ENCODE data around the gene CDHR2.

The CDHR2 gene, protein sequence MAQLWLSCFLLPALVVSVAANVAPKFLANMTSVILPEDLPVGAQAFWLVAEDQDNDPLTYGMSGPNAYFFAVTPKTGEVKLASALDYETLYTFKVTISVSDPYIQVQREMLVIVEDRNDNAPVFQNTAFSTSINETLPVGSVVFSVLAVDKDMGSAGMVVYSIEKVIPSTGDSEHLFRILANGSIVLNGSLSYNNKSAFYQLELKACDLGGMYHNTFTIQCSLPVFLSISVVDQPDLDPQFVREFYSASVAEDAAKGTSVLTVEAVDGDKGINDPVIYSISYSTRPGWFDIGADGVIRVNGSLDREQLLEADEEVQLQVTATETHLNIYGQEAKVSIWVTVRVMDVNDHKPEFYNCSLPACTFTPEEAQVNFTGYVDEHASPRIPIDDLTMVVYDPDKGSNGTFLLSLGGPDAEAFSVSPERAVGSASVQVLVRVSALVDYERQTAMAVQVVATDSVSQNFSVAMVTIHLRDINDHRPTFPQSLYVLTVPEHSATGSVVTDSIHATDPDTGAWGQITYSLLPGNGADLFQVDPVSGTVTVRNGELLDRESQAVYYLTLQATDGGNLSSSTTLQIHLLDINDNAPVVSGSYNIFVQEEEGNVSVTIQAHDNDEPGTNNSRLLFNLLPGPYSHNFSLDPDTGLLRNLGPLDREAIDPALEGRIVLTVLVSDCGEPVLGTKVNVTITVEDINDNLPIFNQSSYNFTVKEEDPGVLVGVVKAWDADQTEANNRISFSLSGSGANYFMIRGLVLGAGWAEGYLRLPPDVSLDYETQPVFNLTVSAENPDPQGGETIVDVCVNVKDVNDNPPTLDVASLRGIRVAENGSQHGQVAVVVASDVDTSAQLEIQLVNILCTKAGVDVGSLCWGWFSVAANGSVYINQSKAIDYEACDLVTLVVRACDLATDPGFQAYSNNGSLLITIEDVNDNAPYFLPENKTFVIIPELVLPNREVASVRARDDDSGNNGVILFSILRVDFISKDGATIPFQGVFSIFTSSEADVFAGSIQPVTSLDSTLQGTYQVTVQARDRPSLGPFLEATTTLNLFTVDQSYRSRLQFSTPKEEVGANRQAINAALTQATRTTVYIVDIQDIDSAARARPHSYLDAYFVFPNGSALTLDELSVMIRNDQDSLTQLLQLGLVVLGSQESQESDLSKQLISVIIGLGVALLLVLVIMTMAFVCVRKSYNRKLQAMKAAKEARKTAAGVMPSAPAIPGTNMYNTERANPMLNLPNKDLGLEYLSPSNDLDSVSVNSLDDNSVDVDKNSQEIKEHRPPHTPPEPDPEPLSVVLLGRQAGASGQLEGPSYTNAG (N-terminal part only)

DNA sequence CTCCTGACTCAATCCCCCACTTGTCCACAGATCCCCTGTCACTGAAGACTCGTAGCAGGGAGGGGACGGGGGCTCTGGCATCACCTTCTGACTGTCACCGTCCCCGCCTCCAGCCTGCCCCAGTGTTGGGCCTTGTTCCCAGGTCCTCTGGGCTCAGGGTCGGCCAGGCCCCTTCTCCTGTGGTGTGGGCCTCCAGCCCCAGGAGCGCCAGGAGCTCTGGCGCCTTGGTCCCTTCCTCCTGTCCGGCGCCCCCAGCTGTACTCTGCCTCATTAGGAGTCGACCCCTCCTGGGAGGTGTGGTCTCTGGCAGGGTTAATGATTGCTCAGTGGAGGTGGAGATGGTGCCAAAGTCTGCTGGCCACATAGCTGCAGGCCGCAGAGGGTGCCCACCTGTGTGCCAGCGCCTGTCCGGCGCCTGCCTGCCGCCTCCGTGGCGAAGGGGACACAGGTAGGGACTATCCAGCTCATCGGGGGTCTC is at the start of gene CDHR2:
CDHR2 (plus strand) TSS at position 376 of the 478 bp plus-strand sequence. CDS start 16,011 bp downstream, outside the sequence.
- DNase-seq (ENCODE audit: low read depth): no peak

DNA sequence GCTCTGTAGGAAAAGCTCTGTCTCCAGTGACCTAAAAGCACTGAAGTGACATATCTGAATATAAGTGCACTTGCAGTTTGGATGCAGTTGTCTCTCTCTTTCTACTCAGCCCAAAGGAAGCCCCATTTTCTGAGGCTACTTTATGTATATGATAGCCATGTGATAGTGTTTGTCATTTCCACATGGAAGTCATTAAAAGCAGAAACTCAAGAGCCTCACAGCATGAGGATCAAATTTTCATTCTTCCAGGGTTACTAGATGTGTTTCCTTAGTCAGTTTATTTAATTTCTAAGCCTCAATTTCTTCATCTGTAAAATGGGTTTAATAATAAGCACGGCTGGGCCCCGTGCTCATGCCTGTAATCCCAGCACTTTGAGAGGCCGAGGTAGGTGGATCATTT is 48.6 kb upstream of the CDHR2 start:
- DNase-seq (ENCODE audit: low read depth): no peak

DNA sequence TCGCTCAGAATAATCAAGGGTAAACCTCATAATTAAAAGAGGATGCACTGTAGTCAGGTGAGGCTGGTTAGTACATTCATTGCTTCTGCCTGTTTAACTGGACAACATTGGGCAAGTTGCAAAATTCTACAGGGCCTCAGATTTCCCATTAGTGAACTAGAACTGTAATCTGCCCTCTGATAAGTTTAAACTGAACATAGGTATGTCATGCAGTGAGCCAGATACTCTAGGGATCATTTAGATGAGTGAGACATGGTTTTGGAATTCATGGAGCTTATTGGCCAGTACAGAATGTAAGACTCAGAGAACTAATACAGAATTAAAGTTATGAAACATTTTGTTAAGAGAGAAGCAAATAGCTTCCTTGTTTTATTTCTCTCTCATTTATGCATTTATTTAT is 47.8 kb upstream of the CDHR2 start:
- DNase-seq (ENCODE audit: low read depth): no peak

DNA sequence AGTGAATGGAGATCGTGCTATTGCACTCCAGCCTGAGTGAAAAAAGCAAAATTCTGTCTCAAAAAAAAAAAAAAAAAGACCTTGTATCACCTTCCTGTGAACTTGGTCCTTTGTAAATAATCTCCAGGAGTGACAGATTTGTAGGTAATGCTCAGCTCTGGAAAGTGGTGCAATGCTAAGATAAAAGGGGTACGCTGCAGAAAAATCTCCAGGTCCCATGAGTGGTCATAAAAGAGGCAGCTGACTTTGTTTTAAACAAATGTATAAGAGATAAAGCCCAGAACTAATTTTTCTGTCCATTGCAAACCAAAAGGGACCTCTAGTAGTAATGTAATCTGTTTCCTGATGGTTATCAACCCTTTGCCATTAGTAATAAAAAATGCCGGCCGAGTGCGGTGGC is 45.6 kb upstream of the CDHR2 start:
- DNase-seq (ENCODE audit: low read depth): no peak

DNA sequence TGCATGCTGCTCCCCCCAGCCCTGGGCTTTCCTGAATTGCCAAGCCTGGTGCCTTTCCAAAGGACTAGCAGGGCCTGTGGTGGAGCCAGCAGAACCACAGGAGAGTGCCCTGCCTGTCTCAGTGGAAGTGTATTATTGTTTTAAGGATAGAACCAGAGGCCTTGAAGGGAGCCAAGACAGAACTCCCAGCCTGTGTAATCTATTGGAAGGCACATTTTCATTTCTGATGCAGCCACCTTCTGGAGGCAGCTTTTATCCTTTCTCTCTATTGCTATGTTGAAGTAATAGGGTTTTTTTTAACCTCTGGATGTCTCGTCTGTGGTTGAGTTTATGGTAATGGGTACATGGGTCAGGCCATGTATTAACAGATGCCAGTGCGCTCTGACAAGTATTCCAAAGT is 41.2 kb upstream of the CDHR2 start:
- DNase-seq (ENCODE audit: low read depth): no peak

DNA sequence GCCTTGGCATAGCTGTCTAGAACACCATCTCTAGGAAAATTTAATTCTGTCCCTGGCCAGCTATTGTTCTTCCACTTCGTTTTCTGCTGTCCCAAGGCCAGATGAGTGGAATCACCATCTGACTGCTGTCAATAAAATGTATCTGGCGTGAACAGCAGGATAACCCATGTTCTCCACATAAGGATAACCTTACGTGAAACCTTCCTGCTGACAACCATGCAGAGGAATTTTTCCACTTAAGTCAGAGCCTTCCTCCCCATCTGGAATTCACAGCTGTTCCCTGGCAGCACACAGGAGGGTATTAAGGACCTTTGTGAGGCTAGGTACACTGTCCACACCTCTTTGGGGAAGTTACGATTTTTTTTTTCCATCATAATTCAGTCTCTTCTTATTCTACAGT is 40.5 kb upstream of the CDHR2 start:
- no peak for DNase-seq (ENCODE audit: low read depth)

DNA sequence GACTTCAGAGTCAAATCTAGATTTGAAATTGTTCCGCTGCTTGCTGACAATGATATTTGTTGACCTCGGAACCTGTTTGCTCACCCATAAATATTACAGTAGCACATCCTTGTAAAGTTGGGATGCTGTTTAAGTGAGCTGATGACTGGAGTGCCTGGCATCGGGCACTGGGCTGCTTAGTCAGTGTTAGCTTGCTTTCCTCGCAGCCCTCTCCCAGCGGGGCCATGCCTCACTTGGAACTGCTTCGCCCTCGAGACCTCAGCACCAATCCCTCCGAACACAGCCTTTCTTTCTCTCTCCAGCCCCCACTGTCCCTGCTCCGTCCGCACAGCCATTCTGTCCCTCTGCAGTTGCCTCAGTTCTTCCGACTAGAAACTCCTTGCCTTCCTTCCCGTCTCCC is 35.4 kb upstream of the CDHR2 start:
- no peak for DNase-seq (ENCODE audit: low read depth)

DNA sequence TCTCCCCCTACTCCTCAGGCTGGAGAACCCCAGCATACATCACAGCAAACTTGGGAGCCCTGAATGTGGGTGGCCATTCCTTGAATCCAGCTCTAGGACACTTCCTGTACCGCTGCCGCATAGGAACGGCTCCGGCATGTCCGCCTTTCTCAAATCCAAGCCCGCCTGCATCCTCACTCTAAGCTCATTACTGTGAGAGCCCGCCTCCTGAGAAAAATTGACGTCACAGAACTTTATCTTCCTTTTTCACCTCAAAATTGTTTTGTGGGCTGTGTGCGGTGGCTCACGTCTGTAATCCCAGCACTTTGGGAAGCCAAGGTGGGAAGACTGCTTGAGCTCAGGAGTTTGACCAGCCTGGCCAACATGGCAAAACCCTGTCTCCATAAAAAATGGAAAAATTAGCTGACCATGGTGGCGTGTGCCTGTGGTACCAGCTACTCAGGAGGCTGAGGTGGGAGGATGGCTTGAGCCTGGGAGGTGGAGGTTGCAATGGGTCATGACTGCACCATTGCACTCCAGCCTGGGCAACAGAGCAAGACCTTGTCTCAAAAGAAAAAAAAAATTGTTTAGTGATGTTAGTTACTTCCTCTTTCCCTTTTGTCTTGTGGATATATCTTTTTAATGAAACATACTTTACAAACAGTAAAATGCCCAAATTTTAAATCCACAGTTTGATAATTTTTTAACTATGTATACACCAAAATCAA is 34.7 kb upstream of the CDHR2 start:
- DNase-seq (ENCODE audit: low read depth): no peak

DNA sequence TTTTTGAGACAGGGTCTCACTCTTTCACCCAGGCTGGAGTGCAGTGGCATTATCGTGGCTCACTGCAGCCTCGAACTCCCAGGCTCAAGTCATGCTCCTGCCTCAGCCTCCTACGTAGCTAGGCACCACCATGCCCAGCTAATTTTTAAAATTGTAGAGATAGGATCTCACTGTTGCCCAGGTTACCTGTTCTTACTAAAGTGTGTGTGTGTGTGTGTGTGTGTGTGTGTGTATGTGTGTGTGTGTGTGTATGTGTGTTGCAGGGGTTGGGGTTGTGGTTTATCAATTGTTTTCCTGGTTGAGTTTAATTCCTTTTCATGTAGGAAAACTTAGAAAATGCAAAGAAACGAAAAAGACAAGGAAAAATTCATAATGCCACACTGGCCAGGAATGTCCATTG is 33.7 kb upstream of the CDHR2 start:
- no peak for DNase-seq (ENCODE audit: low read depth)

DNA sequence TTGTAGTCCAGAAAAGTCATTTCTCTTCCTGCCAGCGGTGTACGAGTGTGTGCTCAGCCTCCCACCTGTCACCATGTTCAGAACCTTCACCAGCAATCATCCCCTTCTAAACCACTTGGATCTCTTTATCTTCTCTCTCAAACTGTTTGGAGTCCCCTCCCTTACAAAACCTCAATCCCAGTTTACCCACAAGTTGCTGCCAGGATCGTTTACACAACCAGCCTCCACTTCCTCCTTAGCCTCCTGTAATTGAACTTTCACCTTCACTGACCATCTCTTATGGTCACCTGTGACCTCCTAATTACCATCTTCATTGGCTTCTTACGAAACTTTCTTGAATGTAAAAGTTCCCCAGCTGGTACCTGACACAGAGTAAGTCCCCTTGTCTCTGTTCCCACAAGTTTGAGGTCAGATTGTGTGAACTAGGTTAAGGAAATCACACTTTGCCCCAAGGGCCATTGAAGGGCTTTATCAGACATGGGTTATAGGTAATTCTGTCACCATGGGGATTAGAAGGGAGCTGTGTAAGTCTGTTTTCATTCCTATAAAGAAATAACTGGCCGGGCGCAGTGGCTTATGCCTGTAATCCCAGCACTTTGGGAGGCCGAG is 32.0 kb upstream of the CDHR2 start:
- DNase-seq (ENCODE audit: low read depth): no peak

DNA sequence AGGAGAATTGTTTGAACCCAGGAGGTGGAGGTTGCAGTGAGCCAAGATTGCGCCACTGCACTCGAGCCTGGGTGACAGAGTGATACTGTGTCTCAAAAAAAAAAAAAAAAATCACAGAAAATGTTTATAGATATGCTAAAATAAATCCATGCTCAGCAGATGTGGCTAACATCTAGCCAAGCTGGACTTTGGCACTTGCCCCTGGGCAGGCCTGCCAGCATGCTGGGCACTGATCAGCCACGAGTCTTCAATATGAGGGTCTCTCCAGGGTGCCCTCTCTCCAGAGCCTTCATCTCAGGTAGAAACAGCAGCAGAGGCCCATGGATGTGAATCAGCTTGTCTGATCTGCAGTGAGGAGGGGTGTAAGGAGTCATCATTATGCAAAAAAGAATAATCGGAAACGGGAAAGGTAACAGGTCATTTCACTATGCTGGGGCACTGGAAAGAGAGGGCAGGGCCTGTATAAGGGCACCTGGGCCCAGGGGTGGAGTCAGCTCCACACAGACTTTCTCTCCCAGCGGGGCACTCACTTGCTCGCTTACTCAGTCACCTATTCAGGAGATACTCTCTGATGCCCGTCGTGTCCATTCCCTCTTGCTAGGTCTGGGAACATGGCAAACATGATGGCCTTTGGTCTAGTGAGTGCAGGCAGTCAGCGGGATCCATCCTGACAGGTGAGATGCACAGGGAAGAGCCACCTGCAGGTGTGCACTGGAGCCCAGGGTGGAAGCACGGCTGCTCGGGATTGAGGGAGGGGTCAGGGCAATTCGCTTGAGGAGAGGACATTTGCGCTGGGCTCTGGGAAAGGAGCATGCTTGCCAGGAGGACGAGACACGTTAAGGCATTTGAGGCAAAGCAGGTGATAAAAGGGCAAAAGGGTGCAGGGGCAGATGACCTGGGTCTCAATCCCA is 29.1 kb upstream of the CDHR2 start:
- no peak for DNase-seq (ENCODE audit: low read depth)

DNA sequence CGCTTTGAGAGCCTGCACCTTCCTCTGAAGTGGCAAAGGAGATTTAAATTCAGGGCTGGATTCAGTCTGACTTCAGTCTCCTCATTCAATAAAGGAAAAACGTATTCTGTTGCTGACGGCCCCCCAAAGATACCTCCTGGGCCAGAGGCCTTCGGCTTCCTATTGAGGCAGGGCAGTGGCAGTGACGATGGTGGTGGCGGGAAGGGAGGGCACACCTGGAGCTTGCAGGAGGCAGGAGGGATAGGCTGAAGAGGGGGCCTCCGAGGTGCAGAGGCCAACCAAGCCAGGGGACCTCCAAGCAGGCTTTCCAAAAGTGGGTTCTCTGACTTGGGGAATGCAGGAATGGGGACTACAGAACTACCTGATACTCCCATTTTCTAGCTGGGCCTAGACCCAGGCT is 27.9 kb upstream of the CDHR2 start:
- DNase-seq (ENCODE audit: low read depth): no peak

DNA sequence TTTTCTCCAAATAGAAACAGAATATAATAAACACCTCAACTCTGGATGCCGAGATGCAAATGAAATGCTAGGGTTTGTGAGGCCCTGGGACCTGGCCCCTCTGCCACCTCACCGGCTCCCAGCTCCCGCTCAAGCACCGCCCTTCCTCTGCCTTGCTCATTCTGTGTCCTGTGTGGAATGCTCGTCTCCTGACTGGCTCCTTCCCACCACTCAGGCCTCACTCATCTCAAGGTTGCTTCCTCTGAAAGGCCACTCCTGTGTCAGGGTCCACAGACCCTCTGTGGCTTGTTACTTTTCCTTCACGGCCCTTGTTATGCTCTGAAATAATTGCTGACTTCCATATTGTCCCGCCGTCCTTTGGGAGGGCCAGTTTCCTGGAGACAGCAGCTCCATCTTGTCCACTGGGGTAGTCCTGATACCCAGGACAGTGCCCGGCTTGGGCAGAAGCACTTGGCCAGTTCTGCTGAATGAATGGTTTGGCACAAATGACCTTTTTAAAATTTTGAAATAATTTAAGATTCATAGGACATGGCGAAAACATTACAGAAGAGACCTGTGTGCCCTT is 27.4 kb upstream of the CDHR2 start:
- DNase-seq (ENCODE audit: low read depth): no peak

DNA sequence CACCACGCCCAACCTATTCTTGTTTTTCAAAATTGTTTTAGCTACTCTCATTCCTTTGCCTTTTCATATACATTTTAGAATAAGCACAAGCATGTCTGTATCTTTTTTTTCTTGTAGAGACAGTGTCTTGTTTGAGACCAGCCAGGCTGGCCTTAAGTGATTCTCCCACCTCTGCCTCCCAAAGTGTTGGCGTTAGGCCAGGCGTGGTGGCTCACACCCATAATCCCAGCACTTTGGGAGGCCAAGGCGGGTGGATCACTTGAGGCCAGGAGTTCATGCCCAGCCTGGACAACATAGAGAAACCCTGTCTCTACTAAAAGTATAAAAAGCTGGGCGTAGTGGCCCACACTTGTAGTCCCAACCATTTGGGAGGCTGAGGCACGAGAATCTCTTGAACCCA is 25.0 kb upstream of the CDHR2 start:
- no peak for DNase-seq (ENCODE audit: low read depth)

DNA sequence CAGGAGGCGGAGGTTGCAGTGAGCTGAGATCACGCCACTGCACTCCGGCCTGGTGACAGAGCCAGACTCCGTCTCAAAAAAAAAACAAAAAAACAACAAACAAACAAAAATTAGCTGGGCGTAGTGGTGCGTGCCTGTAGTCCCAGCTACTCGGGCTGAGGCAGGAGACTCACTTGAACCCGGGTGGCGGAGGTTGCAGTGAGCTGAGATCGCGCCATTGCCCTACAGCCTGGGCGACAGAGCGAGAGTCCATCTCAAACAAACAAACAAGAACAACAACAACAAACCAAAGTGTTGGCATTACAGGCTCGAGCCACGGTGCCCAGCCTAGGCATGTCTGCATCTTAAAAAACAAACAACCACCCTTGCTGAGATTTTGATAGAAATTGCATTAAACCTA is 24.2 kb upstream of the CDHR2 start:
- no peak for DNase-seq (ENCODE audit: low read depth)

DNA sequence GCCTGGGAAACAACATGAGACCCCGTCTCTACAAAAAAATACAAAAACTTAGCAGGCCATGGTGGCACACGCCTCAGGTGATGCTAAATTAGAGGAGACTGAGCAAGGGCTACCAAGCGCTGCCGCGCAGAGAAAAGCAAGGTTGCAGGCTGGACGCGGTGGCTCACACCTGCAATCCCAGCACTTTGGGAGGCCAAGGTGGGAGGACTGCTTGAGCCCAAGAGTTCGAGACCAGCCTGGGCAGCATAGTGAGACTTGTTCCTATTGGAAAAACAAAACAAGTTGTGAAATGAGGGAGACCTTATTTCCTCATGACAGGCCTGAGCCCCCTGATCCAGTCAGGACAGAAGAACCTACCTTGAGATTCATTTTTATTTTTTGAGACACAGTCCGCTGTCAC is 23.5 kb upstream of the CDHR2 start:
- DNase-seq (ENCODE audit: low read depth): no peak

DNA sequence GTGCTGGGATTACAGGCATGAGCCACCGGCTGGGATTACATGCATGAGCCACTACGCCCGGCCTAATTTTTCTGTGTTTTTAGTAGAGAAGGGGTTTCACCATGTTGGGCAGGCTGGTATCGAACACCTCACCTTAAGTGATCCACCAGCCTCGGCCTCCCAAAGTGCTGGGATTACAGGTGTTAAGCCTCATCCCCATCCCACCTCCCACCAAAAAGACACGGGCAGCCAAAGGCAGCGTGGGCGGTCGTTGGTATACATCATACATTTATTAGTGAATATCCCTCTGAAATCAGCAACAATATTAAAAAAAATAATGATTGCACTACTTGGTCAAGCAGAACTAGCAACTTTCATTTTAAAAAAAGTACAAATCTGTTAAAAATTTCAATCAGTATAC is 22.7 kb upstream of the CDHR2 start:
- no peak for DNase-seq (ENCODE audit: low read depth)

DNA sequence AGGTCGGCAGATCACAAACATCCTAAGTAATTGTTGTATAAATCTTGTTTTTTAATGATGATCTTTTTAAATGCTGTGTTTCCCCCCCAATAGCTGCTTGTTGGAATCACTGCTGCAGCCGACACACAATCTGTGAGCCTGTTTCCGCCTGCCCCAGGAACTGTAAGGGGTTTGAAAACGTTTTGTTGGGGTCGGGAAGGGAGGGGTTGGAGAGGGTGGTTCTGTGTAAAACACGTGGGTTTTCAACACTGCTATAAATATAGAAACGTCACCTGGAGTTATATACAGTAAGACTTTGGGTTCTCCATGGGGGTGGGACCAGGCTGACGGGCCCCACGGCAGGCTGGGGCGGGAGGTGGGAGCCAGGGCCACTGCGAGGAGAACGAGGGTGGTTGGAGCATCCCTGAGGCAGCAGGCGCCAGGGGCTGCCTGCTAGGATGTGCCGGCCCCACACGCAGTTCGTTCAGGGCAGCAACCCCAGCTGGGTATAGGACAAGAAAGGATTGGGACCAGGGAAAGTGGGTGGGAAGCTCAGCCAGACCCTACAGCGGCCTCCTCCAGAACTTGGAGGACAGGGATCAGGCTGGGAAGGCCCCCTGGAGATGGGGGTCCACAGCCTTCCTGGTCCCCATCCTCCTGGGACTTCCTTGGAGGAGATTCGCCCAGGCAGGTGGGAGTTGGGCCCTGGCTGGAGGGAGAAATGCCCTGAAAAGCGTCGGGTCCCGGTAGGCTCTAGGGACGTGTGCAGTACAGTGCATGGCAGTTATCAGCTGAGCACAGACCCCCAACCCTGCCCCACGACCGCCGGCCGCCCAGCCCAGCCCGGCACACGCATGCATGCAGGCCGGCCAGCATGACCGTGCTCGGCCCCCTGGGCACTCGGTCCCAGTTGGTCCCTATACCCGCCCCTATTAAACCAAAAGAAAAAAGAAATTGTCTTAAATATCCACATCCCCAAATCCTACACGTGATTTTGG is 21.6 kb upstream of the CDHR2 start:
- DNase-seq (ENCODE audit: low read depth): no peak

DNA sequence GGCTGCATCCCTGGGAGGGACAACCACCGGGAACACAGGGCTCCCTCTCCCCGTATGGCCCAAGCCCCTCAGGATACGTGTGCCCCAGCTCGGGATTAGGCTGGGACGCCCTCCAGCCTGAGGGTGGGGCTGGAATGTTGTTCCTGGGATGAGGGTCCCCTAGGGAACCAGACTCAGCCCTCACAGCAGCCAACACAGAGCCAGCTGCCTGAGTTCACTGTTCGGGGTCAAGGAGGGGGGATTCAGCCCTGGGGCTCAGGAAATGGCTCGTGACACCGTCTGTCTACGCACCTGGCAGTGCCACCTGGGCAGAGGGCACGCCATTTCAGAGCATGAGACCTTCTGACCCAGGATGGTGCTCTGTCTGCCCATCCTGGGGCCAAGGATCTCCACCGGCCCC is 20.8 kb upstream of the CDHR2 start:
- DNase-seq (ENCODE audit: low read depth): no peak
